ENCODE data around the gene KRTAP9-6.

Gene KRTAP9-6

DNA sequence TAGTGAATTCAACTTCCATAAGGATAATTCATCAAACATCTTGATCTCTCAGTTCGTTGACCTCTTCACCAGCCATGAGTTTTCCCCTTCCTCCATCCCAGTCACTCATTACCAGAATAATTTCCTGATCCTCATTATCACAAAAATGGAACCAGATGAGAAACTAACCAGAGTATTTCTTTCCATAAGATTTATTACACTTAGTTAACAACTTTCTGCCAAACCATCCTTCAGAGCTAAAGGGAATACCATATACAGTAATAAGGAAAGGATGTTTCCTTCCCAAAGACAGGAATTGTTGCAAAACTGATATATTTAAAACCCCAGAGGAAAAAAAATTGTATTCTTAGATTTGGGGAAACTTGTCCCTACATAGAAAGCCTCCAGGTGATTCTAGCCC is 28.8 kb downstream of the KRTAP9-6 start:
- TF ChIP-seq, protein P1, sequence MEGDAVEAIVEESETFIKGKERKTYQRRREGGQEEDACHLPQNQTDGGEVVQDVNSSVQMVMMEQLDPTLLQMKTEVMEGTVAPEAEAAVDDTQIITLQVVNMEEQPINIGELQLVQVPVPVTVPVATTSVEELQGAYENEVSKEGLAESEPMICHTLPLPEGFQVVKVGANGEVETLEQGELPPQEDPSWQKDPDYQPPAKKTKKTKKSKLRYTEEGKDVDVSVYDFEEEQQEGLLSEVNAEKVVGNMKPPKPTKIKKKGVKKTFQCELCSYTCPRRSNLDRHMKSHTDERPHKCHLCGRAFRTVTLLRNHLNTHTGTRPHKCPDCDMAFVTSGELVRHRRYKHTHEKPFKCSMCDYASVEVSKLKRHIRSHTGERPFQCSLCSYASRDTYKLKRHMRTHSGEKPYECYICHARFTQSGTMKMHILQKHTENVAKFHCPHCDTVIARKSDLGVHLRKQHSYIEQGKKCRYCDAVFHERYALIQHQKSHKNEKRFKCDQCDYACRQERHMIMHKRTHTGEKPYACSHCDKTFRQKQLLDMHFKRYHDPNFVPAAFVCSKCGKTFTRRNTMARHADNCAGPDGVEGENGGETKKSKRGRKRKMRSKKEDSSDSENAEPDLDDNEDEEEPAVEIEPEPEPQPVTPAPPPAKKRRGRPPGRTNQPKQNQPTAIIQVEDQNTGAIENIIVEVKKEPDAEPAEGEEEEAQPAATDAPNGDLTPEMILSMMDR (IDR thresholded peaks at IDR 0.05) = no peak
- TF ChIP-seq ZFX (IDR thresholded peaks at IDR 0.05; ENCODE audit: borderline replicate concordance) = no peak
- no peak overlapping the region for H3K27ac ChIP-seq

DNA sequence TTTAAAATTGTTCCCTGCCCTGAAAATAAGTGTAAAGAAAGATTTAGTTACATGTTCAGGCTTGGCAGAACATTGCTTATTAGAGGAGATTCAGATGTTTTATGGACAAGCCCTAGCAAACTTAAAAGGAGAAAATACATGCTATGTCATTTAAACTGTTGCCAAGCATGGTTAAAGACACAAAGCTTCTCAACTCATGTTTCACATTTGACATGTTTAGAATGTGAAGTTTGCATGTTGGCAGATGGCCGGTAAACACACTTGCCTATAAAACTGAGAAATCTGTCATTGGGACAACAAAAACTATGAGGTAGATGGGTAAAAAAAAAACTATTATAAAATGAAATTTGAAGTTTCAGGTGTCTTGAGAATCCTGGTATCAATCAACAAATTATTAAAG is 31.7 kb downstream of the KRTAP9-6 start:
- H3K27ac ChIP-seq = no peak overlapping the region
- TF ChIP-seq ZFX (IDR thresholded peaks at IDR 0.05; ENCODE audit: borderline replicate concordance) = no peak
- TF ChIP-seq, protein P1 (IDR thresholded peaks at IDR 0.05) = no peak

DNA sequence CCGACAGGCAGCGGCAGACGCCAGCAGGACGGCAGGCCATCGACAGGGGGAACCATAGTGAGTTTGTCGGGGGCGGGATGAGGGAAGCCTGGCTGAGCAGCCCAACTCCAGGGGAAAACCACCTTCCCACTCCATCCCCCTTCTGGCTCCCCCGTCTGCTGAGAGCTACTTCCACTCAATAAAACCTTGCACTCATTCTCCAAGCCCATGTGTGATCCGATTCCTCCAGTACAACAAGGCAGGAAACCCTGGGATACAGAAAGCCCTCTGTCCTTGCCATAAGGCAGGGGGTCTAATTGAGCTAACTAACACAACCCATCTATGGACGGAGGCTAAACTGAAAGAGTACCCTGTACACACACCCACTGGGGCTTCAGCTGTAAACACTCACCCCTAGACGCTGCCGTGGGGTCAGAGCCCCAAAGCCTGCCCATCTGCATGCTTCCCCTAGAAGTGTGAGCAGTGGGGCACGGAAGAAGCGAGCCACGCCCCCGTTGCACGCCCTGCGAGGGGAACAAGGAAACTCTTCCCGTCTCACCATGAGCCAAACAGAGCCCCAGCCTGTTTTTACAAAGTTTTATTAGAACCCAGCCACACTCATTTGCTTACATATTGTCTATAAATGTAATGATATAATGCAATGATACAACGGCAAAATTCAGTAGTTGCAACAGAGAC is 33.4 kb downstream of the KRTAP9-6 start:
- no peak for TF ChIP-seq ZFX (IDR thresholded peaks at IDR 0.05; ENCODE audit: borderline replicate concordance)
- TF ChIP-seq, protein P1 (IDR thresholded peaks at IDR 0.05) = no peak
- H3K27ac ChIP-seq = no peak overlapping the region

DNA sequence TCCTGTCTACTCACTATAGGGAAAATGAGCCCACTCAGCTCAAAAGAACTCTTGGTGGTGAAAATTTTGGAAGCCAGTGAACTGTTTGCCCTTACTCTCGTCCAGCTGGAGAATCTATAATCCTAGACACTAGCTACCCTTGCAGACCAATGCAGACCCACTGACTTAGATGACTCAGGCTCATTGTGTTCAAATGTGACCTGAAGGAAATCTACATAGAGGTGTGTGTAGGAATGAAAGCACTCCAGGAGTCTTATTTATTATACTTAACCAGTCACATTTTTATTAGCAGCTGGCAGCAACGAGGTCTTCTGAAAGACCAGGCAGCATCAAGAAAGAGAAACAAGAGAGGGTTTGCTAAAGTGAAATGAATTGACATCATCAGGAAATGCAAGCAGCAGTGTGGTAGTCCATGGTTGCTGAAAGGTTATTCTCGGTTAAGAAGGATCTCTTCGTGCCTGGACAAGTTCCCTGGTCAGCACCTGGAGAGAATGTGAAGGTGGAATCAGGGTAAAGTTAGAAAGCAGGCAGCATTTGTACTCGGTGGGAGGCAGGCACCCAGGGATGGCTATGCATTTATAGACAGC is 36.1 kb downstream of the KRTAP9-6 start:
- TF ChIP-seq, protein P1 (IDR thresholded peaks at IDR 0.05) = no peak
- no peak for TF ChIP-seq ZFX (IDR thresholded peaks at IDR 0.05; ENCODE audit: borderline replicate concordance)

DNA sequence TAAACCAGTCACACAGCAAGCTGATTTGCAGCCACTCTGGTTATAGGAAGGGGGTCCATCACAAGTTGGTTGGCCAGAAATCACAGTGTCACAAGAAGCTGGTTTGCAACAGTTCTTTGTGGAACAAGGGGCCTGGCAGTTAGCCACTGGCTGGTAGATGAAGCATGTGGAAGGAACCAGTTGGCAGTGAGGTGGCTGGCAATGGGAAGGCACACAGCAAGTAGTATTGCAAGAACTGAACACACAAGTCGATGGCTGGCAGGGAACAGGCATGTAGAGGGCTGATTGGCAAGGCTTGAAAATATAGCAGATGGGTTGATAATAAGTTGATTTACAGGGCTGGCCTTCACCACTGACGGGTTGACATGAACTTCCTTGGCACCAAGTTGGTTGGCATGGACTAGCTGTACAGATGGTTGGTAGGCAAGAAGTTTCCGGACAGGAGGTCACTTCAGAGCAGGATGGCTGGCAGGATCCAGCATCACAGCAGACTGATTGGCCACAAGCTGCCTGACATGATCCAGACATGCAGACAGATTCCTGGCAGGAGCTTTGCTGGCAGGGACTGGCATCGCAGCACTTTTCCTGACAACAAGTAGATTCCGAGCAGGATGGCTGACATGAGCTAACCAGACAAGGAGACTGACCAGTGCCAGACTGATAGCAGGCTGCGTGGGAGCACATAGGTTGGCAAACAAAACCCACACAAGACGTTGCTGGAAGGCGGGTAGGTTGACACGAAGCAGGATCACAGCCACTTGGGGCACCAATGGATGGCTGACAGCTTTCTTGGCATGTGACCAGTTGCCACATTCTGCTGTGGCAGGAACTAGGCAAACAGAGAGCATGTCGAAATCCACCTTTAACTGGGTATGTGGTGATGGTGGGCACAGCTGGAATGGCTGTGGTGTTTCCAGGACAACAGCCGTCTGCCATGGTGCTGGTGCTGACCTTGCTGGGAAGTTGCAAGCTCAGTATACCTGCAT is 37.0 kb downstream of the KRTAP9-6 start, which contains the start of gene KRTAP29-1:
TSS of gene KRTAP29-1 (minus strand) at position 936 of the 986 bp plus-strand sequence. CDS start at position 936, 0 bp downstream.
- TF ChIP-seq, protein P1 (IDR thresholded peaks at IDR 0.05) = no peak
- no peak for TF ChIP-seq ZFX (IDR thresholded peaks at IDR 0.05; ENCODE audit: borderline replicate concordance)
- H3K27ac ChIP-seq = no peak within 1 kb of the TSS

More for the DNA sequence above, 36.1 kb downstream of the KRTAP9-6 start:
- no peak overlapping the region for H3K27ac ChIP-seq

DNA sequence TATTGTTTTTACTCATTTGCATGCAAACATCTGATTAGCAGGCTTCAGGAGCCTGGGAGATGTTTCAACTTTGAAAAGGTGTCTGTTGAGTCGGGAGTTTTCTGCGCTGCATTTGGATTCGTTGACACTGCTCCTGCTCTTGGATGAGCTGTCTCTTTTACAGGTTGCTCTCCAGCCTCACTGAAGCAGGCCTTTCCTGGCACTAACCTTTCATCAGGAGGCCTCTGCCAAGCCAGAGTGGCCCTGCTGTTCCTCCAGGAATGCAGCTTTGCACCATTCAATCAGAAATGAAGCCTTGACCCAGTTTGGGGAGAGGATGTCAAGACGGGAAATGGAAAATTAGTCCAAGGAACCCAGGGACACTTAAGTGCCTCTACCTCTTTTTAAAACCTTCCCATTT is 37.8 kb downstream of the KRTAP9-6 start:
- no peak for TF ChIP-seq ZFX (IDR thresholded peaks at IDR 0.05; ENCODE audit: borderline replicate concordance)
- TF ChIP-seq, protein P1 (IDR thresholded peaks at IDR 0.05) = no peak

More for the DNA sequence above, 37.8 kb downstream of the KRTAP9-6 start:
- no peak overlapping the region for H3K27ac ChIP-seq

All from 22Rv1 (cell line).